DND-41 (cell line): Measurements from ENCODE around the gene TOGARAM2.

Source experiments
- ATAC-seq: fragments of 200-7000 bp; cut with Tn5 transposase; 3 replicates; pipeline ENCODE4 v1.9.1; 2021; ENCODE audit warnings: low read depth; ENCODE audit not compliant: insufficient read depth
- DNase-seq: peaks from one replicate; pipeline ENCODE4 v3.0.0-alpha.2; 2020
- H2AFZ ChIP-seq: 2 replicates; pipeline ENCODE4 v1.6.0; 2012; ENCODE audit warnings: low read depth, low read length
- H3K27ac ChIP-seq: 2 replicates; pipeline ENCODE4 v1.5.1; 2012; ENCODE audit warnings: low read length, inconsistent platforms
- H3K27me3 ChIP-seq: fragments of 200-600 bp; sonication (generic); 2 replicates; pipeline ENCODE4 v1.6.0; 2012; ENCODE audit warnings: low read length, mild to moderate bottlenecking, inconsistent platforms; ENCODE audit not compliant: insufficient read depth, poor library complexity
- H3K36me3 ChIP-seq: 2 replicates; pipeline ENCODE4 v1.5.1; 2012; ENCODE audit warnings: low read length, inconsistent platforms; ENCODE audit not compliant: insufficient read depth
- H3K4me1 ChIP-seq: 2 replicates; pipeline ENCODE4 v1.5.1; 2012; ENCODE audit warnings: mild to moderate bottlenecking, low read length; ENCODE audit not compliant: insufficient read depth
- H3K4me2 ChIP-seq: 2 replicates; pipeline ENCODE4 v1.6.0; 2012; ENCODE audit warnings: mild to moderate bottlenecking, moderate library complexity, low read length, inconsistent platforms; ENCODE audit not compliant: insufficient read depth
- H3K4me3 ChIP-seq, 2 experiments: fragments of 200-600 bp in 1 of 2; shearing (Covaris generic) in 1 of 2; 2 replicates each; pipeline ENCODE4 v1.5.1; 2012 to 2016; ENCODE audit warnings: inconsistent platforms in 2 of 2, low read length in 2 of 2, mild to moderate bottlenecking in 2 of 2, low read depth in 1 of 2, moderate library complexity in 1 of 2
- H3K79me2 ChIP-seq: 2 replicates; pipeline ENCODE4 v1.6.0; 2012; ENCODE audit warnings: low read length, inconsistent platforms; ENCODE audit not compliant: insufficient read depth
- H3K9ac ChIP-seq: 2 replicates; pipeline ENCODE4 v1.6.0; 2012; ENCODE audit warnings: low read depth, mild to moderate bottlenecking, inconsistent platforms, low read length, moderate library complexity
- H3K9me3 ChIP-seq: 2 replicates; pipeline ENCODE4 v1.5.1; 2012; ENCODE audit warnings: low read length, moderate library complexity, mild to moderate bottlenecking, inconsistent platforms; ENCODE audit not compliant: insufficient read depth, severe bottlenecking
- H4K20me1 ChIP-seq: 2 replicates; pipeline ENCODE4 v1.6.0; 2012; ENCODE audit warnings: low read length; ENCODE audit not compliant: insufficient read depth
- EZH2 ChIP-seq: IDR thresholded peaks from 3 replicates; pipeline ENCODE4 v1.6.1; 2012; ENCODE audit warnings: borderline replicate concordance, low read depth, mild to moderate bottlenecking, moderate library complexity, low read length, inconsistent platforms; ENCODE audit not compliant: severe bottlenecking
- TF ChIP-seq, protein P1 (sequence below): IDR thresholded peaks from 2 replicates; pipeline ENCODE4 v1.5.1; 2012; ENCODE audit warnings: borderline replicate concordance, low read length, moderate library complexity, mild to moderate bottlenecking; ENCODE audit not compliant: poor library complexity, severe bottlenecking; ENCODE audit errors: extremely low read depth

TOGARAM2 gene

DNA sequence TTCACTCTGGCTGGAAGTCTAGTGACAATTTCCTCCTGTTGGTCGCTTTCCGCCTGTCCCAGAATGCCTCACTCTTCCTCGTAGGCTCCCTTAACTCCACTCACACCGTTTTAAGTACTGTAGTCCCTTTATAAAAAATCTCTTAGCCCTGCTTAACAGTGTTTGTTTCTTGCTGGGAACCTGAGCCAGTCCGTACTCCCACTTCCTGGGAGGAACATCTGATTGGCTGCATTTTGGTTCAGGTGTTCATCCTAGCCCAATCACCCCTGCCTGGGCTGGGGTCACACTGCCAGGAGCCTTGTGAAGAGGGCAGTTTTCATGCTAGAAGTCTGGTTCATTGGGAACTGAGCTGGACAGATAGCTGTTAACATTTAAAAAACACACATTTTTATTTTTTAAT, 25.6 kb upstream of the TOGARAM2 start:
- H3K4me1 ChIP-seq = no peaks in the 10 kb centered on the region
- no peaks in the 10 kb centered on the region for H3K36me3 ChIP-seq
- no peak overlapping the region for H2AFZ ChIP-seq
- no peaks in the 10 kb centered on the region for H3K9me3 ChIP-seq
- H4K20me1 ChIP-seq = peaks cover 5% of the 10 kb centered on the region; the same call in 1 of the 2 replicates
- DNase-seq = no peak
- H3K27me3 ChIP-seq = no peaks in the 10 kb centered on the region
- TF ChIP-seq, protein P1, sequence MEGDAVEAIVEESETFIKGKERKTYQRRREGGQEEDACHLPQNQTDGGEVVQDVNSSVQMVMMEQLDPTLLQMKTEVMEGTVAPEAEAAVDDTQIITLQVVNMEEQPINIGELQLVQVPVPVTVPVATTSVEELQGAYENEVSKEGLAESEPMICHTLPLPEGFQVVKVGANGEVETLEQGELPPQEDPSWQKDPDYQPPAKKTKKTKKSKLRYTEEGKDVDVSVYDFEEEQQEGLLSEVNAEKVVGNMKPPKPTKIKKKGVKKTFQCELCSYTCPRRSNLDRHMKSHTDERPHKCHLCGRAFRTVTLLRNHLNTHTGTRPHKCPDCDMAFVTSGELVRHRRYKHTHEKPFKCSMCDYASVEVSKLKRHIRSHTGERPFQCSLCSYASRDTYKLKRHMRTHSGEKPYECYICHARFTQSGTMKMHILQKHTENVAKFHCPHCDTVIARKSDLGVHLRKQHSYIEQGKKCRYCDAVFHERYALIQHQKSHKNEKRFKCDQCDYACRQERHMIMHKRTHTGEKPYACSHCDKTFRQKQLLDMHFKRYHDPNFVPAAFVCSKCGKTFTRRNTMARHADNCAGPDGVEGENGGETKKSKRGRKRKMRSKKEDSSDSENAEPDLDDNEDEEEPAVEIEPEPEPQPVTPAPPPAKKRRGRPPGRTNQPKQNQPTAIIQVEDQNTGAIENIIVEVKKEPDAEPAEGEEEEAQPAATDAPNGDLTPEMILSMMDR = no peak
- TF ChIP-seq EZH2 = no peak
- no peak overlapping the region for H3K9ac ChIP-seq
- no peaks in the 10 kb centered on the region for H3K79me2 ChIP-seq
- H3K4me3 ChIP-seq = no peak overlapping the region
- no peak overlapping the region for H3K27ac ChIP-seq
- no peak for ATAC-seq
- no peak overlapping the region for H3K4me2 ChIP-seq

DNA sequence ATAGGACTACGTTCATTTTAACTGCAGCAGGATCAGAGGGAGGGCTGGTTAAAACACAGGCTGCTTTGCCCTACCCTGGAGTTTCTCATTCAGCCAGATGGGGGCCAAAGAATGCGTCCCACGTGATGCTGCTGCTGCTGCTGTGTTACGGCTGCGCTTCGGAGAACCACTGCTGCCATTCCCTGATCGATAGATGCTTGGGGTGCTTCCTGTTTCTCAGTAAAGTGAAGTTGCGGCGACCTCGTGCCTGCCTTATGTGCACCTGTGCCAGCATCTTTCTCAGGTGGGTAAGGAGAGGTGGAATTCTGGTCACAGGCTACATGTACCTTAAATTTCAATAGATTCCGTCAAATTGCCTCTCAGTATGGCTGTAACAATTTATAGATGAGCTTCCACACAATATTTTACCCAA, 24.7 kb upstream of the TOGARAM2 start:
- ATAC-seq (0 out of 3 replicates have a peak, but pooled peaks have one; percentile 21), DNase-seq (no peak)
- Histone ChIP-seq H3K27ac (no peak overlapping the region), H3K9ac (no peak overlapping the region), H3K27me3 (no peaks in the 10 kb centered on the region), H3K36me3 (no peaks in the 10 kb centered on the region), H3K9me3 (no peaks in the 10 kb centered on the region), H3K4me2 (no peak overlapping the region), H3K79me2 (no peaks in the 10 kb centered on the region), H3K4me1 (no peaks in the 10 kb centered on the region), H4K20me1 (peaks cover 5% of the 10 kb centered on the region; the same call in 1 of the 2 replicates), H2AFZ (no peak overlapping the region), H3K4me3 (no peak overlapping the region)
- TF ChIP-seq EZH2 = no peak
- TF ChIP-seq, protein P1 = no peak

DNA sequence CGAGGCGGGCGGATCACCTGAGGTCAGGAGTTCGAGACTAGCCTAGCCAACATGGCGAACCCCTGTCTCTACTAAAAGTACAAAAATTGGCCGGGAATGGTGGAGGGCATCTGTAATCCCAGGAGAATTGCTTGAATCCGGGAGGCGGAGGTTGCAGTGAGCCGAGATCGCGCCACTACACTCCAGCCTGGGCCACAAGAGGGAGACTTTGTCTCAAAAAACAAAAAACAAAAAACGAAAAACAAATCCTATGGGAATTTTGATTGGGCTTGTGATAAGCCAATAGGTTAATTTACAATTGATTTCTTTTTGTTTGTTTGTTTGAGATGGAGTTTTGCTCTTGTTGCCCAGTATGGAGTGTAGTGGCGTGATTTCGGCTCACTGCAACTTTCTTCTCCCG, 24.2 kb upstream of the TOGARAM2 start:
- no peaks in the 10 kb centered on the region for H3K79me2 ChIP-seq
- H3K36me3 ChIP-seq = no peaks in the 10 kb centered on the region
- no peak overlapping the region for H3K27ac ChIP-seq
- peaks cover 3% of the 10 kb centered on the region; the same call in 1 of the 2 replicates for H4K20me1 ChIP-seq
- no peak overlapping the region for H2AFZ ChIP-seq
- peaks cover 2% of the 10 kb centered on the region for H3K27me3 ChIP-seq
- DNase-seq (no peak), ATAC-seq (no peak)
- no peaks in the 10 kb centered on the region for H3K4me1 ChIP-seq
- no peak overlapping the region for H3K4me3 ChIP-seq
- TF ChIP-seq, protein P1 = peak; percentile 27
- TF ChIP-seq EZH2 = no peak
- H3K4me2 ChIP-seq = no peak overlapping the region
- H3K9ac ChIP-seq = no peak overlapping the region
- no peaks in the 10 kb centered on the region for H3K9me3 ChIP-seq

DNA sequence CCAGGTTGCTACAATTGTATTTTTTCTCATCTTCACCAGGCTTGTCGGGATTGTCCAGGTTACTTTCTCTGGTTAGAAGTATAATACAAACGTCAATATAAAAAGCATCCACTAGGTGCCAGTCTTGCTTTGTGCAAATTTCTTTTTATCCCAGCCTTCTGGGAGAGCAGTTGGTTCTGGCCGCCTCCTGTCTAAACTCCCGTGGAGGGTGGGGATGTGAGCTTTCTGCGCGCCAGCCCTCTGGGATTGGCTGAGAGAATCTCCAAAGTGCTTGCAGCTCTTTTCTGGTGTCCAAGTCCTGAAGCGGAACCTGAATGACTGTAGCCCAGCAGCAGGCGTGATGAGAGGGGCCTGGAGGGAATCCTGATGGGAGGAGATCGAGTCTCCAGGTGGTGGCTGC, 22.4 kb upstream of the TOGARAM2 start:
- TF ChIP-seq, protein P1 = peak; percentile 68
- no peak for TF ChIP-seq EZH2
- H3K4me1 ChIP-seq = no peaks in the 10 kb centered on the region
- peak; percentile 88 for ATAC-seq
- H3K9ac ChIP-seq = no peak overlapping the region
- no peaks in the 10 kb centered on the region for H3K36me3 ChIP-seq
- peaks cover 2% of the 10 kb centered on the region for H3K27me3 ChIP-seq
- H3K27ac ChIP-seq = no peak overlapping the region
- no peak overlapping the region for H3K4me2 ChIP-seq
- no peaks in the 10 kb centered on the region for H3K79me2 ChIP-seq
- no peak overlapping the region for H2AFZ ChIP-seq
- peak; percentile 34 for DNase-seq
- no peaks in the 10 kb centered on the region for H4K20me1 ChIP-seq
- no peaks in the 10 kb centered on the region for H3K9me3 ChIP-seq
- H3K4me3 ChIP-seq = no peak overlapping the region
